GM13976 (cell line): ENCODE data around the gene MCTP1.
A peak's percentile ranks its signal among the peaks of the same experiment; 100 is the strongest.

Experiments used
- DNase-seq: peaks from one replicate; pipeline ENCODE4 v3.0.0; 2012; ENCODE audit warnings: low spot score
- CTCF ChIP-seq: IDR thresholded peaks from 2 replicates; pipeline ENCODE4 v1.5.1; 2012; ENCODE audit warnings: borderline replicate concordance, mild to moderate bottlenecking; ENCODE audit not compliant: insufficient read depth; ENCODE audit errors: extremely low read depth, missing control alignments, control extremely low read depth
- in situ Hi-C: fragments of 300-500 bp; cut with MboI; formaldehyde crosslinking; loops from one replicate; pipeline ENCODE4 v1.12.0; 2022; ENCODE audit warnings: low sequenced_read_pairs, mixed read lengths, inconsistent platforms; ENCODE audit not compliant: unreplicated experiment

The MCTP1 gene

GRCh38 chr5:94747371-94747770 is 537.5 kb downstream of the MCTP1 start:
- in situ Hi-C loops, result no loop called here
- no peak for DNase-seq
- no peak for TF ChIP-seq CTCF

- TF ChIP-seq CTCF, result no peak
- in situ Hi-C loops, result no loop called here
- peak; percentile 21 for DNase-seq
These were observed 538.2 kb downstream of the MCTP1 start for GRCh38 chr5:94746731-94747124.

- TF ChIP-seq CTCF, result no peak
- in situ Hi-C loops, result no loop called here
- peak; percentile 68 for DNase-seq
These were observed 538.8 kb downstream of the MCTP1 start for GRCh38 chr5:94745786-94746730.

GRCh38 chr5:94744906-94745305 is 540.0 kb downstream of the MCTP1 start:
- in situ Hi-C loops, result no loop called here
- peak; percentile 33 for DNase-seq
- TF ChIP-seq CTCF, result no peak

- no peak for DNase-seq
- TF ChIP-seq CTCF, result no peak
- in situ Hi-C loops, result no loop called here
These were observed 542.0 kb downstream of the MCTP1 start for GRCh38 chr5:94742852-94743251.

GRCh38 chr5:94740286-94740685 is 544.6 kb downstream of the MCTP1 start:
- in situ Hi-C loops, result no loop called here
- TF ChIP-seq CTCF, result no peak
- no peak for DNase-seq
